Transverse colon (tissue), 4 donors: ENCODE data around the gene SIPA1L3. TPM values are rescaled to one million over a fixed set of nuclear protein-coding genes. Genes with fewer than 3 reads are reported as not detected.

Experiments
- DNase-seq: peaks from one replicate; pipeline ENCODE4 v3.0.0-alpha.2; 2019
- H3K27ac ChIP-seq, 4 donors: fragments of 200-600 bp; sonication (generic); 2 replicates each; pipeline ENCODE4 v1.5.1; 2016 to 2018; ENCODE audit warnings: inconsistent platforms in 4 of 4
- H3K27me3 ChIP-seq: fragments of 200-600 bp; sonication (generic); 2 replicates; pipeline ENCODE4 v1.5.1; 2017; ENCODE audit warnings: inconsistent platforms
- H3K36me3 ChIP-seq, 4 donors: fragments of 200-600 bp; sonication (generic); 2 replicates each; pipeline ENCODE4 v1.5.1; 2017 to 2019; ENCODE audit warnings: inconsistent platforms in 4 of 4
- H3K4me1 ChIP-seq, 4 donors: fragments of 200-600 bp; sonication (generic); 2 replicates each; pipeline ENCODE4 v1.5.1; 2017 to 2020; ENCODE audit warnings: inconsistent platforms in 4 of 4
- H3K4me3 ChIP-seq, 4 donors: fragments of 200-600 bp; sonication (generic); 1 replicate in 1 of 4; 2 replicates in 3 of 4; pipeline versions ENCODE4 v1.5.1 to v1.6.1; 2017 to 2019; ENCODE audit warnings: inconsistent platforms in 4 of 4
- H3K9me3 ChIP-seq, 2 donors: fragments of 200-600 bp; sonication (generic); 2 replicates each; pipeline ENCODE4 v1.5.1; 2017 to 2019; ENCODE audit warnings: inconsistent platforms in 2 of 2
- EP300 ChIP-seq: sonication (generic); formaldehyde crosslinking; IDR thresholded peaks from one replicate; pipeline ENCODE4 v1.6.1; 2017; ENCODE audit warnings: antibody characterized with exemption, low read depth
- POLR2A ChIP-seq: fragments of 450-650 bp; IDR thresholded peaks from one replicate; pipeline ENCODE4 v1.6.1; 2016; ENCODE audit warnings: antibody characterized with exemption, mild to moderate bottlenecking, moderate library complexity
- POLR2AphosphoS5 ChIP-seq, 3 donors: sonication (generic); formaldehyde crosslinking; IDR thresholded peaks; one replicate each; pipeline ENCODE4 v1.6.1; 2016; ENCODE audit warnings: antibody characterized with exemption in 3 of 3
- WGBS, 2 donors: methylation state at CpG; one replicate each; pipeline ENCODE4 v1.1.5; 2018; ENCODE audit warnings: low coverage in 1 of 2; 5-methylcytosine and 5-hydroxymethylcytosine counted together
- in situ Hi-C, 4 donors: fragments of 200-750 bp; cut with MboI; loops; one replicate each; pipeline versions ENCODE4 v1.15.0 to v1.15.1; 2017; ENCODE audit warnings: low sequenced_read_pairs in 3 of 4, low pct_ligation_motif_present in 1 of 4, low pct_unique_long_range_greater_than_20kb in 1 of 4
- intact Hi-C: fragments of 100-400 bp; cut with DNase I; formaldehyde crosslinking; loops from one replicate; pipeline ENCODE4 v1.15.1; 2023; ENCODE audit warnings: low total_unique reads
- total RNA-seq, 4 donors: library from RNA; depleted of rRNA; stranded (reverse); fragments of >200 nt; gene quantifications; one replicate each; pipeline ENCODE4 v1.1.0, GENCODE V29; 2016
- TF ChIP-seq, protein P1 (sequence below), 5 experiments: fragments of 200-600 bp in 3 of 5; fragments of 450-650 bp in 2 of 5; sonication (generic) in 3 of 5; IDR thresholded peaks; 1 replicate in 2 of 5; 2 replicates in 3 of 5; pipeline ENCODE4 v1.5.1; 2016 to 2017; ENCODE audit warnings: antibody characterized with exemption in 5 of 5, inconsistent platforms in 3 of 5, mild to moderate bottlenecking in 2 of 5, moderate library complexity in 1 of 5

Gene SIPA1L3
- total RNA-seq, 4 donors from 2014 or later: 191 to 284 (median 231) TPM

DNA sequence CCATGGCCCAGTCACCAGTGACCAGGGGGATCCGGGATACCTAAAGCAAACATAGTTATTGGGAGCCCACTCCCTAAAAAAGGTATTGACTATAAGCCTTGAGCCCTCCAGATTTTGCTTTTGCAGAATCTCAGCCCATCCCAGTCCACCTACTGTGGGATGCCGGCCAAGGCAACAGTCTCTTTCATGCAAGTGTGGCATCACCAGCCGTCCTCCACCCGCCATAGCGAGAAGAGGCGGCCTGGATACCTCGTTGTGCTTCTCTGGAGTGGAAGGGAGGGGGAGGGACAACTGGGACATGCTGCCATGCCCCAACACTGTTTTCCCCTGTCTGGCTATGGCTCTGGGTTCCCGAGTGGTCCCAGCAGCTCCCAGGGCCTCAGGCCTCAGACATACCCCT lies 193.6 kb downstream of the SIPA1L3 start:
- in situ Hi-C loops: no loop called here
- TF ChIP-seq, protein P1, sequence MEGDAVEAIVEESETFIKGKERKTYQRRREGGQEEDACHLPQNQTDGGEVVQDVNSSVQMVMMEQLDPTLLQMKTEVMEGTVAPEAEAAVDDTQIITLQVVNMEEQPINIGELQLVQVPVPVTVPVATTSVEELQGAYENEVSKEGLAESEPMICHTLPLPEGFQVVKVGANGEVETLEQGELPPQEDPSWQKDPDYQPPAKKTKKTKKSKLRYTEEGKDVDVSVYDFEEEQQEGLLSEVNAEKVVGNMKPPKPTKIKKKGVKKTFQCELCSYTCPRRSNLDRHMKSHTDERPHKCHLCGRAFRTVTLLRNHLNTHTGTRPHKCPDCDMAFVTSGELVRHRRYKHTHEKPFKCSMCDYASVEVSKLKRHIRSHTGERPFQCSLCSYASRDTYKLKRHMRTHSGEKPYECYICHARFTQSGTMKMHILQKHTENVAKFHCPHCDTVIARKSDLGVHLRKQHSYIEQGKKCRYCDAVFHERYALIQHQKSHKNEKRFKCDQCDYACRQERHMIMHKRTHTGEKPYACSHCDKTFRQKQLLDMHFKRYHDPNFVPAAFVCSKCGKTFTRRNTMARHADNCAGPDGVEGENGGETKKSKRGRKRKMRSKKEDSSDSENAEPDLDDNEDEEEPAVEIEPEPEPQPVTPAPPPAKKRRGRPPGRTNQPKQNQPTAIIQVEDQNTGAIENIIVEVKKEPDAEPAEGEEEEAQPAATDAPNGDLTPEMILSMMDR (IDR thresholded peaks at IDR 0.05): no peak
- TF ChIP-seq EP300: no peak
- no peak for TF ChIP-seq POLR2AphosphoS5 (IDR thresholded peaks at IDR 0.05)
- no peak for TF ChIP-seq POLR2A
- intact Hi-C loops: no loop called here

DNA sequence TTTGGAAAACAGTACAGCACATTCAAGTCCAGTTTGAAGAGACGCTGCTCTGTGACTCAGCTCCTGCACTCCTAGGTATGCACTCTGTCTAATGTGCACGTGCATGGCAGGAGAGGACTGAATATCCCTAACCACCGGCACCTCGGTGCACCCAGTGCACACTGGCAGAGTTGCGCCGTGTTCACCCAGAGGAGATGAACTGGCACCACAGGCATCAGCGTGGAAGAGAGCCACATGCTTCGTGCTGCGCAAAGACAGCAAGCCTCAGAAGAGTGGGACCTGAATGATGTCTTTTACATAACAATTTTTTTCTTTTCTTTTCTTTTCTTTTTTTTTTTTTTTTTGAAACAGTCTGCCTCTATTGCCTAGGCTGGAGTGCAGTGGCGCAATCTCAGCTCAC lies 194.7 kb downstream of the SIPA1L3 start:
- H3K27me3 ChIP-seq: no peaks in the 10 kb centered on the region
- intact Hi-C loops (no loop called here), in situ Hi-C loops (no loop called here)
- TF ChIP-seq, protein P1 (IDR thresholded peaks at IDR 0.05): no peak
- TF ChIP-seq EP300: no peak
- TF ChIP-seq POLR2A: no peak
- no peak for TF ChIP-seq POLR2AphosphoS5 (IDR thresholded peaks at IDR 0.05)
- 94% methylated on average over 10 of the region's 10 CpGs; no CpG with 5 or more reads in 1 of the 2 donors for WGBS, 2 donors
- peaks cover 0 to 37% (median 16%) of the 10 kb centered on the region in 4 donors for H3K36me3 ChIP-seq
- no peaks in the 10 kb centered on the region for H3K9me3 ChIP-seq
- H3K27ac ChIP-seq: no peak overlapping the region
- no peak overlapping the region for H3K4me3 ChIP-seq
- no peak for DNase-seq
- no peaks in the 10 kb centered on the region for H3K4me1 ChIP-seq

More for the DNA sequence above, 193.6 kb downstream of the SIPA1L3 start:
- no peak overlapping the region for H3K4me3 ChIP-seq
- peaks cover 0 to 33% (median 12%) of the 10 kb centered on the region in 4 donors for H3K36me3 ChIP-seq
- H3K4me1 ChIP-seq: no peaks in the 10 kb centered on the region
- H3K27me3 ChIP-seq: no peaks in the 10 kb centered on the region
- no peak overlapping the region for H3K27ac ChIP-seq
- no peak for DNase-seq
- H3K9me3 ChIP-seq: no peaks in the 10 kb centered on the region
- 98% methylated on average over 8 of the region's 8 CpGs; no CpG with 5 or more reads in 1 of the 2 donors for WGBS, 2 donors

DNA sequence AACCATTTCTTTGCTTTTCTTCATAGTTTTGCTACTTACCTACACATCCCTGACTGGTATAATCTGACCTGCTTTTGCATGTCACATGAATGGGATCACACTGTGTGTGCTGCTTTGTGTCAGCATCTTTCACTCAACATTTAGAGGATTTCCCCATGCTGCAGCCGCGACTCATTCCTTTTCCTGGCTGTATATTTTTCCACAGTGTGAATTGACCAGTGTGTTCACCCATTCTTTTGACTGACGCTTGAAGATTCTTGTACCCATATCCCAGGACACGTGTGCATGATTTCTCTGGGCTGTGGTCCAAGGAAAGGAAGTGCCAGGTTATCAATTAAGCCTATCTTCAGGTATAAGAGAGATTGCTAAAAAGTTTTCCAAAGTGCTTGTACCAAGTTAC lies 198.6 kb downstream of the SIPA1L3 start:
- TF ChIP-seq, protein P1 (IDR thresholded peaks at IDR 0.05): no peak
- TF ChIP-seq POLR2AphosphoS5 (IDR thresholded peaks at IDR 0.05) (no peak), EP300 (no peak), POLR2A (no peak)
- peaks cover 0 to 49% (median 23%) of the 10 kb centered on the region in 4 donors for H3K36me3 ChIP-seq
- in situ Hi-C loops: no loop called here
- no peaks in the 10 kb centered on the region for H3K9me3 ChIP-seq
- no peak overlapping the region for H3K27ac ChIP-seq
- H3K4me1 ChIP-seq: no peaks in the 10 kb centered on the region
- intact Hi-C loops: no loop called here
- 91 to 92% methylated on average over 4 of the region's 4 CpGs for WGBS, 2 donors
- DNase-seq: no peak
- no peak overlapping the region for H3K4me3 ChIP-seq
- H3K27me3 ChIP-seq: no peaks in the 10 kb centered on the region

DNA sequence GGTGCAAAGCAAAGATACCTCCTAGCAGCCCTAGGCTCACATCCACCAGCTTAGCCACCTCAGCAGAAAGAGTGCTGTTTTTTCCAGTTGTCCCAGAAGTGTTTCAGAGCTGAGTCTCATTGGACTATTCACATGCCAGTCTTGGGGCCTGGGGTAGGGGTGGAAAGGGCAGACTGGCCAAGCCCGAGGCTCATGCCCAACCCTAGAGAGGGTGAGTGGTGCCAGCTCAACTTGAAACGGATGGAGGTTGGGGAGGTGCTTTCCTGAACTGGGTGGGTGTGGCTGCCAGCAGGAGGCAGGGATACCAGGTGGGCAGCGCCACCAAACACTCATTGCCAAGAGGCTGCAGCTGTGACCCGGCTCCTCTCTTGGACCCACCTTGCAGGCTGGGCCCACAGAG lies 200.1 kb downstream of the SIPA1L3 start:
- intact Hi-C loops (no loop called here), in situ Hi-C loops (no loop called here)
- TF ChIP-seq EP300: no peak
- TF ChIP-seq POLR2AphosphoS5 (IDR thresholded peaks at IDR 0.05): no peak
- TF ChIP-seq, protein P1 (IDR thresholded peaks at IDR 0.05): no peak
- no peak for TF ChIP-seq POLR2A
- no peak for DNase-seq
- Histone ChIP-seq H3K4me1 (no peaks in the 10 kb centered on the region), H3K27me3 (no peaks in the 10 kb centered on the region), H3K27ac (no peak overlapping the region), H3K4me3 (no peak overlapping the region), H3K36me3 (peaks cover 0 to 49% (median 21%) of the 10 kb centered on the region in 4 donors), H3K9me3 (no peaks in the 10 kb centered on the region)
- 80% methylated on average over 4 of the region's 4 CpGs; no CpG with 5 or more reads in 1 of the 2 donors for WGBS, 2 donors
